ENCODE measurements around the gene RNASEH2B. TPM values are rescaled to one million over a fixed set of nuclear protein-coding genes. Genes with fewer than 3 reads are reported as not detected.

The RNASEH2B gene
- total and polyA plus RNA-seq, 8 donors = 19.0 to 41.6 (median 23.3) TPM

DNA sequence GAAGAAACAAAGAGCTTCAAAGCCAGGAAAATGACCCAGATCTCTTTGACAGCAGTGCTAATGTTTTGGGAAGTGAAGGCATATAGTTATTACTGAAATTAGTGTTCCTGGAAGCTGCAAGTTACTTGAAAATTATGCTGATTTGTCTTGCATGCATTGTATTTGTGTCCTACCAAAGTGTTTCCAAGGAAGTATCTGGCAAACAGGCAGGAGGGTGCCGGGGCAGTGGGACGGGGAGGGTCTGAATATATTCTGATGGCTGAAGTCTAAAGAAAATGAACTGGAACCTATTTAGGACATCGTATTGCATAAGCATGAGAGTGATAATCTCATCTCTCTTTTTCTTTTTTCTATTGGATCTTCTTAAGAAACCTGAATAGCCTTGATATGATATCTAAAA is 9.0 kb downstream of the RNASEH2B start:
- no peak overlapping the region for H3K27ac ChIP-seq
- peaks cover 0 to 11% (median 7%) of the 10 kb centered on the region in 3 donors for H3K4me1 ChIP-seq
- TF ChIP-seq CTCF (IDR thresholded peaks at IDR 0.05) = no peak
- no peak overlapping the region for H3K4me3 ChIP-seq
- H3K27me3 ChIP-seq = no peaks in the 10 kb centered on the region
- no peak for ATAC-seq
- no peak for FAIRE-seq
- intact Hi-C loops (cut with DNase I) = no loop called here
- no peak for DNase-seq
- H3K36me3 ChIP-seq = no peaks in the 10 kb centered on the region
- H3K9me3 ChIP-seq = no peaks in the 10 kb centered on the region
- WGBS, 2 donors = 88% methylated on average over 3 of the region's 3 CpGs

DNA sequence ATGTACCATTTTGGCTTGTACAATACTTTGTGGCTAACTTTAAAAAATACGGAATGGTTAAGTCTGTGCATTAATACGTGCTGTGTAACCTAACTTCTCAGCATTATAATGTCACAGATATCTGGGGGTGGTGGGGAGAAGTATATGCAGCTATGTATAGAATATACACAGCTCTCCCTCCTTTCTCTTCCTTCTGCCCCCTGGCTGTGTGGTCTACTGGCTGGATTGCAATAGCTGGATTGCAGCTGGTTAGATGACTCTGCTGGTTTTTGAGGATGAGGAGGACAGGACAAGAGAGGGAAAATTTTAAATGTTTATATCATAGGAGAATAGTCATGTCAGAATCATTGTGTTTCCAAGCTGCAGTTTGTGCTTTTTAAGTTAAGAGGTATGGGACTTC is 9.7 kb downstream of the RNASEH2B start:
- peaks cover 0 to 11% (median 7%) of the 10 kb centered on the region in 3 donors for H3K4me1 ChIP-seq
- WGBS, 2 donors = 82 to 93% methylated on average over 2 of the region's 2 CpGs
- TF ChIP-seq CTCF (IDR thresholded peaks at IDR 0.05) = no peak
- DNase-seq (no peak), FAIRE-seq (no peak), ATAC-seq (no peak)
- no peaks in the 10 kb centered on the region for H3K36me3 ChIP-seq
- no peaks in the 10 kb centered on the region for H3K9me3 ChIP-seq
- H3K4me3 ChIP-seq = no peak overlapping the region
- no peaks in the 10 kb centered on the region for H3K27me3 ChIP-seq
- intact Hi-C loops (cut with DNase I) = no loop called here
- no peak overlapping the region for H3K27ac ChIP-seq

DNA sequence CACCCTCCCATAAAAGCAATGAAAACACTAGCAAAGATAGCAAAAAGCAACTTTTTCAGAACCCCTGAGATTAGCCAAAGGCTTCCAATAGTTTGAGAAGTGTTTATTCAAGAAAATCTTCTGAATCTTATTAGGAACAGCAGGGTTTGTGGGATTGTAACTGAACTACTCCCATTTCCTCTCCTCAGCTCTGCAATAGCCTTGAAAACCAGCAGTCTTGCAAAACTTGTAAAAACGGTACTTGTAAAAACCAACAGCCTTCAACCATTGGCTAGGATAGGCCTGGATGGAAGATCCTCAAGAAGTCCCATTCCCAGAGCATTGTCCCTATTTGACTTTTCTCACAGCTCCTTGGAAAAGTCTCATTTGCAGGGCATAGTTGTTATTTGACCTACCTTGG is 12.1 kb downstream of the RNASEH2B start:
- FAIRE-seq (no peak), ATAC-seq (no peak), DNase-seq (no peak)
- no peak for TF ChIP-seq CTCF (IDR thresholded peaks at IDR 0.05)
- no peak overlapping the region for H3K27ac ChIP-seq
- H3K9me3 ChIP-seq = no peaks in the 10 kb centered on the region
- no peaks in the 10 kb centered on the region for H3K27me3 ChIP-seq
- peaks cover 0 to 11% (median 7%) of the 10 kb centered on the region in 3 donors for H3K4me1 ChIP-seq
- WGBS, 2 donors = 91 to 95% methylated on average over 1 of the region's 1 CpG
- no peaks in the 10 kb centered on the region for H3K36me3 ChIP-seq
- intact Hi-C loops (cut with DNase I) = no loop called here
- H3K4me3 ChIP-seq = no peak overlapping the region

DNA sequence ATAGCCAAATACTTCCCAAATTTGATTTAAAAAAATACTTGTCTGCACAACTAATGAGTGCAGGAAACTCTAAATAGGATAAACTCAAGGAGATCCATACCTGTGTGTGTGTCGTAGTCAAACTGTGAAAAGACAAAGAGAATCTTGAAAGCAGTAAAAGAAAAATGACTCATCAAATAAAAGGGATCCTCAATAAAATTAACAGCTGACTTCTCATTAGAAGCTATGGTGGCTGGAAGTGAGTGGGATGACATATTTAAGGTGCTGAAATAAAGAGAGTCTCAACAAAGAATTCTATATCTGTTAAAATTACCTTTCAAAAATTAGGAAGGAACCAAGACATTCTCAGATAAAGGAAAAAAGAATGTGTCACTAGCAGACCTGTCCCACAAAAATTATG is 13.7 kb downstream of the RNASEH2B start:
- 100% methylated on average over 1 of the region's 1 CpG for WGBS, 2 donors
- no peak for FAIRE-seq
- intact Hi-C loops (cut with DNase I) = no loop called here

DNA sequence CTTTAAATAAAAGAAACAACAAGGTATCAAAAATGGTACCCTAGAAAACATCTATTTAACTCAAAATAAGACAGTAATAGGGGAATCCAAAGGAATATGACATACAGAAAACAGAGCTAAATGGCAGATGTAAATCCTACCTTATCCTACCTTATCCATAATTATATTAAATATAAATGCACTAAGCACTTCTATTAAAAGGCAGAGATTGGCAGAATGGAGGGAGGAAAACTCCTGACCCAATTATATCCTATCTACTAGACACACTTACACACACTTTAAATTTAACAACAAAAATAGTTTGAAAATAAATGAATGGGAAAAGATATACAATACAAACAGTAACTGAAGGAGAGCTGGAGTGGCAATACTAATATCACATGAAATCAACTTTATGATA is 14.4 kb downstream of the RNASEH2B start:
- TF ChIP-seq CTCF (IDR thresholded peaks at IDR 0.05) = peak in 1 of 4 donors; percentile 3
- no peaks in the 10 kb centered on the region for H3K36me3 ChIP-seq
- FAIRE-seq = no peak
- H3K4me3 ChIP-seq = no peak overlapping the region
- no peak for DNase-seq
- H3K27ac ChIP-seq = no peak overlapping the region
- no peaks in the 10 kb centered on the region for H3K9me3 ChIP-seq
- peaks cover under 1 to 8% (median 6%) of the 10 kb centered on the region in 3 donors for H3K4me1 ChIP-seq
- ATAC-seq = no peak
- no peaks in the 10 kb centered on the region for H3K27me3 ChIP-seq
- intact Hi-C loops (cut with DNase I) = no loop called here

More for the DNA sequence above, 13.7 kb downstream of the RNASEH2B start:
- H3K27me3 ChIP-seq = no peaks in the 10 kb centered on the region
- no peak for ATAC-seq
- no peaks in the 10 kb centered on the region for H3K36me3 ChIP-seq
- H3K9me3 ChIP-seq = no peaks in the 10 kb centered on the region
- H3K27ac ChIP-seq = no peak overlapping the region
- H3K4me1 ChIP-seq = peaks cover 2 to 9% (median 6%) of the 10 kb centered on the region in 3 donors
- TF ChIP-seq CTCF (IDR thresholded peaks at IDR 0.05) = no peak
- no peak for DNase-seq
- H3K4me3 ChIP-seq = no peak overlapping the region

Measured in pancreas (tissue), 10 donors.